AG09309 (cell line): ENCODE data around the gene LDAH.

Experiments
- DNase-seq: peaks from one replicate; pipeline ENCODE4 v3.0.0-alpha.2; 2010; ENCODE audit warnings: low read depth
- H3K4me3 ChIP-seq: 2 replicates; pipeline ENCODE4 v1.5.1; 2011; ENCODE audit warnings: mild to moderate bottlenecking, low read depth, low read length, moderate library complexity; ENCODE audit not compliant: control insufficient read depth
- CTCF ChIP-seq: IDR thresholded peaks from 2 replicates; pipeline ENCODE4 v1.5.1; 2011; ENCODE audit warnings: mild to moderate bottlenecking, low read depth, low read length, inconsistent platforms; ENCODE audit not compliant: insufficient read depth, control insufficient read depth; ENCODE audit errors: missing control alignments

LDAH gene

GRCh38 chr2:20634507-20635112 is 188.3 kb downstream of the LDAH start:
- no peak overlapping the region for H3K4me3 ChIP-seq
- DNase-seq = no peak
- TF ChIP-seq CTCF = peak; percentile 22
